OCI-LY3 (cell line): ENCODE results near the gene GINS1.

Experiments
- CTCF ChIP-seq: fragments of 200-600, 300-600 bp; sonication (generic); IDR thresholded peaks from 2 replicates; pipeline ENCODE4 v1.5.1; 2014; ENCODE audit warnings: antibody characterized with exemption, low read length, low read depth
- EZH2phosphoT487 ChIP-seq: fragments of 200-600 bp; shearing (Covaris generic); IDR thresholded peaks from 2 replicates; pipeline ENCODE4 v1.6.1; 2018; ENCODE audit warnings: antibody characterized with exemption, mixed run types, low read depth

DNA sequence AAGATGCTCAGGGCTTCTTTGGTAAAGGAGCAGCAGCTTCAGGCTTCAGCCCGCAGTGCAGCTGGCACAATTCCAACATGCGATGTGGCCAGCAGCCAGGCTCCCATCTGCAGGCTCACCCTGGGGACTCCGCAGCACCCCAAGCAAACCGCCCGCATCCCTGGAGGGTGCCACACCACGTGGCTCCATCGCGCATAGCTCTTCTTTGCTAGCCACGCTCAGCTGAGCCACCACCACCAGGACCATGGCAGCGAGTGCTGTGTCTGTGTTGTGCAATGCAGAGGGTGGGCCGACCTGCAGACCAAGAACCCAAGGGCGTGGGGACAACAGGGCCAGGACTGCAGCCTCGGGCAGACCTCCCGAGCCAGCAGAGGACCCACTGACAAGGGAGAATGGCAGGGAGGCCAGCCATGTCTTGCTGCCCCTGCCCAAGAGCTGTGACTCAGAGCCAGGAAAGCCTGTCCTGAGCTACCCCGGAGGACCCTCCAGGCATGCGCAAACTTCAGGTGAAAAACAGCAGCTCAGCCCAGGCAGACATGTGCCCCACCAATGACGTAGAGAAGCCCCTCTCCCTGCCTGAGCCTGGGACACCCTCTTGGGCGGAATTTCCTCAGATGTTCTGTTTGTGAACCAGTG, 87.8 kb downstream of the GINS1 start:
- TF ChIP-seq CTCF (no peak), EZH2phosphoT487 (no peak)
